Measurements from ENCODE around the gene ALK.

ALK gene

GRCh38 chr2:29950481-29950880, 29.1 kb upstream of the ALK start:
- no peak overlapping the region for H3K27ac ChIP-seq
- TF ChIP-seq CTCF (conservative IDR thresholded peaks at IDR 0.05): no peak

GRCh38 chr2:29949042-29949441, 27.7 kb upstream of the ALK start:
- H3K27ac ChIP-seq: no peak overlapping the region
- no peak for TF ChIP-seq CTCF (conservative IDR thresholded peaks at IDR 0.05)

- TF ChIP-seq CTCF (conservative IDR thresholded peaks at IDR 0.05): no peak
- no peak overlapping the region for H3K27ac ChIP-seq
Measured at GRCh38 chr2:29946505-29946904, 25.1 kb upstream of the ALK start.

GRCh38 chr2:29942711-29943110, 21.3 kb upstream of the ALK start:
- no peak for TF ChIP-seq CTCF (conservative IDR thresholded peaks at IDR 0.05)
- no peak overlapping the region for H3K27ac ChIP-seq

- H3K27ac ChIP-seq: no peak overlapping the region
- no peak for TF ChIP-seq CTCF (conservative IDR thresholded peaks at IDR 0.05)
Measured at GRCh38 chr2:29940706-29941105, 19.3 kb upstream of the ALK start.

GRCh38 chr2:29936020-29936419, 14.6 kb upstream of the ALK start:
- no peak overlapping the region for H3K27ac ChIP-seq
- TF ChIP-seq CTCF (conservative IDR thresholded peaks at IDR 0.05): no peak

GRCh38 chr2:29931818-29932217, 10.4 kb upstream of the ALK start:
- H3K27ac ChIP-seq: no peak overlapping the region
- TF ChIP-seq CTCF (conservative IDR thresholded peaks at IDR 0.05): no peak
